IMR-90 (cell line): ENCODE results near the gene NFX1. TPM values are rescaled to one million over a fixed set of nuclear protein-coding genes. Genes with fewer than 3 reads are reported as not detected.

Experiments
- ATAC-seq: fragments of 200-7000 bp; cut with Tn5 transposase; 2 replicates; pipeline ENCODE4 v1.9.1; 2020; ENCODE audit warnings: low read depth, mild to moderate bottlenecking, moderate library complexity
- BruUV-seq: library from RNA; stranded (reverse); fragments of 400-500 nt; replicated peaks from 2 replicates; lab custom pipeline; 2021; lab: Mats Ljungman, UMichigan
- CTCF ChIA-PET: fragments of 300-600 bp; formaldehyde crosslinking; extraction: SDS; loops from one replicate; lab custom pipeline; 2021; ENCODE audit warnings: antibody characterized with exemption; lab: Yijun Ruan, JAX
- POLR2A ChIA-PET: fragments of 300-600 bp; sonication (Branson Sonifier 250); formaldehyde crosslinking; loops from one replicate; lab custom pipeline; 2022; ENCODE audit warnings: antibody characterized with exemption; ENCODE audit not compliant: unreplicated experiment; lab: Charles Lee
- DNase-seq: peaks from one replicate; pipeline ENCODE4 v3.0.0; 2013
- H2AFZ ChIP-seq: replicated peaks from 2 replicates; pipeline ENCODE3; 2013; ENCODE audit warnings: low read length, mild to moderate bottlenecking; ENCODE audit not compliant: poor library complexity
- H2AK5ac ChIP-seq: 2 replicates; pipeline ENCODE4 v1.6.1; 2013; ENCODE audit warnings: low read depth, low read length, inconsistent platforms
- H2AK9ac ChIP-seq: replicated peaks from 2 replicates; pipeline ENCODE3; 2013; ENCODE audit warnings: mild to moderate bottlenecking, low read depth, low read length, moderate library complexity; ENCODE audit not compliant: poor library complexity
- H2BK120ac ChIP-seq: 2 replicates; pipeline ENCODE4 v1.6.1; 2013; ENCODE audit warnings: low read depth, low read length, inconsistent platforms
- H2BK15ac ChIP-seq: 3 replicates; pipeline ENCODE4 v1.6.1; 2013; ENCODE audit warnings: low read depth, low read length, inconsistent platforms
- H2BK20ac ChIP-seq: 2 replicates; pipeline ENCODE4 v1.6.1; 2013; ENCODE audit warnings: low read depth, mild to moderate bottlenecking, inconsistent platforms, low read length, moderate library complexity
- H2BK5ac ChIP-seq: 2 replicates; pipeline ENCODE4 v1.6.1; 2013; ENCODE audit warnings: mild to moderate bottlenecking, low read depth, low read length, inconsistent platforms; ENCODE audit not compliant: poor library complexity, severe bottlenecking
- H3K14ac ChIP-seq: replicated peaks from 2 replicates; pipeline ENCODE4 v1.6.1; 2013; ENCODE audit warnings: low read depth, low read length, inconsistent platforms
- H3K18ac ChIP-seq: 2 replicates; pipeline ENCODE4 v1.6.1; 2013; ENCODE audit warnings: low read depth, low read length, control low read depth
- H3K23ac ChIP-seq: 2 replicates; pipeline ENCODE4 v1.6.1; 2013; ENCODE audit warnings: low read depth, low read length, inconsistent platforms
- H3K27ac ChIP-seq: 2 replicates; pipeline ENCODE4 v1.5.1; 2013; ENCODE audit warnings: mild to moderate bottlenecking, control low read depth, low read length; ENCODE audit not compliant: insufficient read depth
- H3K27me3 ChIP-seq: 2 replicates; pipeline ENCODE4 v1.6.1; 2013; ENCODE audit warnings: low read length; ENCODE audit not compliant: control insufficient read depth, insufficient read depth
- H3K36me3 ChIP-seq: 2 replicates; pipeline ENCODE4 v1.6.1; 2013; ENCODE audit warnings: low read length, mixed read lengths; ENCODE audit not compliant: control insufficient read depth, insufficient read depth
- H3K4ac ChIP-seq: 2 replicates; pipeline ENCODE4 v1.6.1; 2013; ENCODE audit warnings: low read depth, low read length, inconsistent platforms
- H3K4me1 ChIP-seq: 2 replicates; pipeline ENCODE4 v1.6.1; 2013; ENCODE audit warnings: low read length, mixed read lengths; ENCODE audit not compliant: control insufficient read depth, insufficient read depth
- H3K4me2 ChIP-seq: 2 replicates; pipeline ENCODE4 v1.6.1; 2013; ENCODE audit warnings: low read depth, mild to moderate bottlenecking, control low read depth, low read length, moderate library complexity
- H3K4me3 ChIP-seq: 2 replicates; pipeline ENCODE4 v1.5.1; 2013; ENCODE audit warnings: low read depth, mild to moderate bottlenecking, control low read depth, low read length, moderate library complexity; ENCODE audit not compliant: insufficient read depth
- H3K56ac ChIP-seq: 2 replicates; pipeline ENCODE4 v1.6.1; 2013; ENCODE audit warnings: low read length, inconsistent platforms; ENCODE audit not compliant: insufficient read depth; ENCODE audit errors: extremely low read depth
- H3K79me1 ChIP-seq, 2 experiments: 2 replicates each; pipeline ENCODE4 v1.6.1; 2013; ENCODE audit warnings: low read length in 2 of 2, inconsistent platforms in 1 of 2, low read depth in 1 of 2
- H3K9ac ChIP-seq: 2 replicates; pipeline ENCODE4 v1.6.1; 2013; ENCODE audit warnings: low read depth, low read length, control low read depth
- H3K9me1 ChIP-seq: 2 replicates; pipeline ENCODE4 v1.6.1; 2013; ENCODE audit warnings: low read length, inconsistent platforms; ENCODE audit not compliant: insufficient read depth
- H3K9me3 ChIP-seq: 2 replicates; pipeline ENCODE4 v1.6.1; 2013; ENCODE audit warnings: low read length; ENCODE audit not compliant: control insufficient read depth, insufficient read depth
- H4K20me1 ChIP-seq: 2 replicates; pipeline ENCODE4 v1.6.1; 2013; ENCODE audit warnings: low read length, inconsistent platforms; ENCODE audit not compliant: insufficient read depth
- H4K5ac ChIP-seq: 2 replicates; pipeline ENCODE4 v1.6.1; 2013; ENCODE audit warnings: mild to moderate bottlenecking, low read depth, low read length, control low read depth
- H4K8ac ChIP-seq, 2 experiments: 2 replicates each; pipeline ENCODE4 v1.6.1; 2013; ENCODE audit warnings: low read depth in 2 of 2, low read length in 2 of 2, control low read depth in 1 of 2, inconsistent platforms in 1 of 2
- H4K91ac ChIP-seq: 2 replicates; pipeline ENCODE4 v1.6.1; 2013; ENCODE audit warnings: low read depth, low read length, inconsistent platforms; ENCODE audit not compliant: insufficient read depth
- ELK1 ChIP-seq: fragments of 150-350 bp; IDR thresholded peaks from 2 replicates; pipeline ENCODE4 v1.6.1; 2016; ENCODE audit warnings: low read depth, mild to moderate bottlenecking, low read length, moderate library complexity, borderline replicate concordance
- RAD21 ChIP-seq: IDR thresholded peaks from 2 replicates; pipeline ENCODE4 v1.6.1; 2012; ENCODE audit warnings: low read length, improper control_type of control experiment
- RCOR1 ChIP-seq: IDR thresholded peaks from 2 replicates; pipeline ENCODE4 v1.6.1; 2012; ENCODE audit warnings: mild to moderate bottlenecking, low read length, improper control_type of control experiment; ENCODE audit not compliant: insufficient replicate concordance
- WGBS, 2 experiments: methylation state at CpG; one replicate each; pipeline versions ENCODE4 v1.1.5 to v1.1.7; 2013; ENCODE audit warnings: missing lambda C conversion rate in 2 of 2; ENCODE audit not compliant: insufficient read length in 1 of 2; ENCODE audit errors: extremely low coverage in 2 of 2; 5-methylcytosine and 5-hydroxymethylcytosine counted together
- dilution Hi-C: fragments of 300-500 bp; cut with HindIII; formaldehyde crosslinking; loops from one replicate; pipeline ENCODE4 v1.14.3; 2018; ENCODE audit warnings: low sequenced_read_pairs; ENCODE audit not compliant: unreplicated experiment
- in situ Hi-C: fragments of 300-500 bp; cut with MboI; formaldehyde crosslinking; loops from 3 replicates; pipeline ENCODE4 v1.14.3; 2019; ENCODE audit warnings: low sequenced_read_pairs, inconsistent platforms, mixed read lengths
- intact Hi-C: fragments of 100-400 bp; cut with micrococcal nuclease; formaldehyde crosslinking; loops from 2 replicates; pipeline ENCODE4 v1.10.0; 2022
- polyA plus RNA-seq, 3 experiments: library from polyadenylated mRNA; depleted of rRNA; stranded (reverse); fragments of >200 nt; gene quantifications; 2 replicates each; pipeline ENCODE4 v1.2.3, GENCODE V29; 2012; ENCODE audit warnings: low replicate concordance in 1 of 3
- total RNA-seq: library from RNA; depleted of rRNA; stranded (reverse); fragments of >200 nt; gene quantifications from 2 replicates; pipeline ENCODE4 v1.2.3, GENCODE V29; 2012

The NFX1 gene
- total and polyA plus RNA-seq, 2 of the 4 experiments (the other 2 are of a cell fraction): 27.0 to 36.0 TPM

DNA sequence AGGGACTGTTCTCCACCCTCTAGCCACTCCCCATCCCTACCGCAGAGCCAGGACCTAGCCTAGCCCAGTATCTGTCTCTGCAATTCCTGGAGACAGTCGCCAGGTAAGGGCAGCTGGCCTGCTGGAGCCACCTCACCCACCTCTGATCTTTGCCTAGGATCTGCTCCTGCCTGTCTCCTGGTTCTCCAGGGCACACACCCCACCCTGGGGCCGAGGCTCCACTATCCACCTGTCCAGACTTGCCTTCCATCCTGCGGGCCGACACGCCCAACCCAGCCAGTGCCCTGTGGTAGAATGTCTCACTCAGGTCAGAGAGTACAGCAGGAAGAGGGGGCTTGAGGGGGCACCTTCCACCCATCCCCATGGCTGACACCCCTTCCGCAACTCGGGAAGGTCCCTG lies 127.8 kb downstream of the NFX1 start:
- H3K18ac ChIP-seq: no peak overlapping the region
- POLR2A ChIA-PET: no interaction called here
- H3K9ac ChIP-seq: no peak overlapping the region
- no peaks in the 10 kb centered on the region for H3K4me1 ChIP-seq
- H2BK5ac ChIP-seq: no peak overlapping the region
- H3K56ac ChIP-seq: no peak overlapping the region
- no peak overlapping the region for H2BK120ac ChIP-seq
- 67% methylated on average over 1 of the region's 8 CpGs; no CpG with 5 or more reads in 1 of the 2 experiments for WGBS, 2 experiments
- no peaks in the 10 kb centered on the region for H3K9me3 ChIP-seq
- no peaks in the 10 kb centered on the region for H3K36me3 ChIP-seq
- H2AK5ac ChIP-seq: no peak overlapping the region
- no peak overlapping the region for H4K91ac ChIP-seq
- in situ Hi-C loops (loop anchor here (25.0 kb wide), 1 partner anchor 294 kb away; no protein-coding TSS in a partner anchor), intact Hi-C loops (no loop called here), dilution Hi-C loops (no loop called here)
- H3K4me3 ChIP-seq: no peak overlapping the region
- H4K8ac ChIP-seq: no peak overlapping the region
- TF ChIP-seq RAD21: no peak
- TF ChIP-seq ELK1: no peak
- no peak for TF ChIP-seq RCOR1
- BruUV-seq: no TSS peak
- no peak overlapping the region for H3K4ac ChIP-seq
- H3K23ac ChIP-seq: no peak overlapping the region
- peaks cover 19% of the 10 kb centered on the region for H3K27me3 ChIP-seq
- H3K27ac ChIP-seq: no peak overlapping the region
- no peak overlapping the region for H3K14ac ChIP-seq
- H2AK9ac ChIP-seq: no peak overlapping the region
- CTCF ChIA-PET: no interaction called here
- no peaks in the 10 kb centered on the region for H4K20me1 ChIP-seq
- DNase-seq (no peak), ATAC-seq (no peak)
- H4K5ac ChIP-seq: no peak overlapping the region
- no peak overlapping the region for H2BK15ac ChIP-seq
- no peak overlapping the region for H2AFZ ChIP-seq
- no peak overlapping the region for H3K4me2 ChIP-seq
- H3K9me1 ChIP-seq: no peaks in the 10 kb centered on the region
- H2BK20ac ChIP-seq: no peak overlapping the region
- H3K79me1 ChIP-seq: no peaks in the 10 kb centered on the region
